Neural cell (in vitro differentiated cells): ENCODE measurements around the gene TNFRSF6B. TPM values are rescaled to one million over a fixed set of nuclear protein-coding genes. Genes with fewer than 3 reads are reported as not detected.

Experiments used
- H2AFZ ChIP-seq: fragments of 200-600, 300-800 bp; sonication (generic), shearing (Covaris generic); 2 replicates; pipeline ENCODE4 v1.6.0; 2014; ENCODE audit warnings: low read depth, mild to moderate bottlenecking, antibody characterized with exemption, low read length, moderate library complexity
- H3F3A ChIP-seq: fragments of 200-600 bp; shearing (Covaris generic); 2 replicates; pipeline ENCODE4 v1.6.1; 2016; ENCODE audit warnings: mild to moderate bottlenecking, moderate library complexity, mixed read lengths, antibody characterized with exemption, low read length; ENCODE audit not compliant: insufficient read depth, poor library complexity, severe bottlenecking
- H3K27ac ChIP-seq: fragments of 200-600, 300-800 bp; sonication (generic), shearing (Covaris generic); 2 replicates; pipeline ENCODE4 v1.5.1; 2014; ENCODE audit warnings: mild to moderate bottlenecking, low read length, moderate library complexity
- H3K27me3 ChIP-seq: fragments of 300-800, 200-600 bp; sonication (generic), shearing (Covaris generic); 2 replicates; pipeline ENCODE4 v1.6.0; 2014; ENCODE audit warnings: mild to moderate bottlenecking, low read depth, low read length, moderate library complexity; ENCODE audit not compliant: insufficient read depth
- H3K36me3 ChIP-seq: fragments of 300-800, 200-600 bp; sonication (generic), shearing (Covaris generic); 2 replicates; pipeline ENCODE4 v1.5.1; 2014; ENCODE audit warnings: mild to moderate bottlenecking, antibody characterized with exemption, low read length, moderate library complexity; ENCODE audit not compliant: insufficient read depth
- H3K4me2 ChIP-seq: fragments of 300-800, 200-600 bp; sonication (generic), shearing (Covaris generic); 2 replicates; pipeline ENCODE4 v1.6.0; 2014; ENCODE audit warnings: mild to moderate bottlenecking, low read length
- H3K4me3 ChIP-seq: fragments of 300-800, 200-600 bp; sonication (generic), shearing (Covaris generic); 2 replicates; pipeline ENCODE4 v1.5.1; 2014; ENCODE audit warnings: mild to moderate bottlenecking, low read length, moderate library complexity
- H3K79me2 ChIP-seq: fragments of 200-600 bp; shearing (Covaris generic); replicated peaks from 2 replicates; pipeline ENCODE4 v1.6.0; 2014; ENCODE audit warnings: mild to moderate bottlenecking, low read length, moderate library complexity; ENCODE audit not compliant: insufficient read depth
- H3K9ac ChIP-seq: fragments of 300-800, 200-600 bp; sonication (generic), shearing (Covaris generic); 2 replicates; pipeline ENCODE4 v1.6.1; 2016; ENCODE audit warnings: mild to moderate bottlenecking, low read length, mixed read lengths
- H3K9me2 ChIP-seq: fragments of 200-600 bp; shearing (Covaris generic); 2 replicates; pipeline ENCODE4 v1.6.1; 2016; ENCODE audit warnings: mild to moderate bottlenecking, low read length, mixed read lengths; ENCODE audit not compliant: insufficient read depth
- H3K9me3 ChIP-seq: fragments of 200-600, 300-800 bp; sonication (generic), shearing (Covaris generic); 2 replicates; pipeline ENCODE4 v1.6.1; 2016; ENCODE audit warnings: mild to moderate bottlenecking, mixed run types, low read length, moderate library complexity, mixed read lengths
- H4K20me1 ChIP-seq: fragments of 200-600 bp; shearing (Covaris generic); 2 replicates; pipeline ENCODE4 v1.6.1; 2016; ENCODE audit warnings: mild to moderate bottlenecking, mixed run types; ENCODE audit not compliant: insufficient read depth
- EP300 ChIP-seq: fragments of 450-650 bp; conservative IDR thresholded peaks from 2 replicates; pipeline ENCODE4 v1.6.1; 2014; ENCODE audit warnings: antibody characterized with exemption, mild to moderate bottlenecking, moderate library complexity; ENCODE audit not compliant: poor library complexity, severe bottlenecking
- EZH2 ChIP-seq: fragments of 200-600, 300-800 bp; shearing (Covaris generic), sonication (generic); IDR thresholded peaks from 2 replicates; pipeline ENCODE4 v1.6.1; 2014; ENCODE audit warnings: antibody characterized with exemption, low read length, borderline replicate concordance, mild to moderate bottlenecking; ENCODE audit not compliant: insufficient read depth, poor library complexity, severe bottlenecking
- MXI1 ChIP-seq: fragments of 450-650 bp; conservative IDR thresholded peaks from 2 replicates; pipeline ENCODE4 v1.6.1; 2014; ENCODE audit warnings: antibody characterized with exemption, mild to moderate bottlenecking; ENCODE audit not compliant: poor library complexity, severe bottlenecking
- POLR2AphosphoS5 ChIP-seq: IDR thresholded peaks from 2 replicates; pipeline ENCODE4 v1.6.1; 2012
- RAD21 ChIP-seq: fragments of 450-650 bp; conservative IDR thresholded peaks from 2 replicates; pipeline ENCODE4 v1.6.1; 2014; ENCODE audit warnings: antibody characterized with exemption, mild to moderate bottlenecking, moderate library complexity
- REST ChIP-seq: IDR thresholded peaks from 2 replicates; pipeline ENCODE4 v1.6.1; 2012; ENCODE audit warnings: borderline replicate concordance
- SMC3 ChIP-seq: fragments of 450-650 bp; conservative IDR thresholded peaks from 2 replicates; pipeline ENCODE4 v1.6.1; 2014; ENCODE audit warnings: antibody characterized with exemption, mild to moderate bottlenecking, moderate library complexity; ENCODE audit not compliant: poor library complexity
- TAF1 ChIP-seq: IDR thresholded peaks from 2 replicates; pipeline ENCODE4 v1.6.1; 2012; ENCODE audit warnings: low read depth
- polyA plus RNA-seq: library from polyadenylated mRNA; depleted of rRNA; stranded (reverse); fragments of >200 nt; gene quantifications from 2 replicates; pipeline ENCODE4 v1.2.3, GENCODE V29; 2014
- TF ChIP-seq, protein P1 (sequence below): fragments of 450-650 bp; IDR thresholded peaks from 2 replicates; pipeline ENCODE4 v1.5.1; 2014; ENCODE audit warnings: antibody characterized with exemption, mild to moderate bottlenecking, moderate library complexity; ENCODE audit not compliant: poor library complexity, severe bottlenecking

Gene TNFRSF6B
- polyA plus RNA-seq, 1 donor from 2014 or later, result 9.4 TPM

DNA sequence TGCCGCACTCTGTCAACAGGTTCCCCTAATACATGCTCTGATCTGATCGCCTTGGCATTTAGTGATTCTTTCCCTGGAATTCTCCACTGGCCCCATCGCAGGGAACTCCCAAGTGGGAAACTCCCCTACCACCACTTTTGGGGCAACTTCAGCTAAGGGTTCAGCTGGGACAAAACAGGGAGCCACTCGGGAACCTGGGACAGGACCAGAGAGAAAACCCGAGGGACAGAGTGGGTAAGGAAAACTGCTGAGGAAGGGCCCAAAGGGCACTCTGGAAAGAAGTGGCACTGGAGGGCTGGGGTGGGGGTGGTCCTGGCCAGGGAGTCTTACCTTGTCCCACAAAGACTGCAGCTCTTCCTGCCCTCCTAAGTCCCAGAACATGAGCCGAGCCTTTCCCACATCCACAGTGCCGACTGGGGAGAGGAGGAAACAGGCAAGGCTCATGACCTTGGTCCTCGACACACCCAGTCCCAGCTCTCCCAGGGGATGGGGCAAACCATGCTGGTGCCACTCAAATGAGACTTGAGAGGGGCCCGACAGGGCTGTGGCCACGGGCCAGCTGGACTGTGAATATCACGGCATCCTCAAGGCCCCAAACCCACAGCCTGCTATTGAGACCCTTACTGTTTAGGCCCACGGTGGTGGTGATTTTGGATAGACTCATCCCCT is 9.7 kb downstream of the TNFRSF6B start:
- Histone ChIP-seq H3K9me2 (no peaks in the 10 kb centered on the region), H3K4me3 (peak overlapping the region; percentile 96), H3K4me2 (peak overlapping the region; percentile 49), H3K27ac (no peak overlapping the region), H3K27me3 (no peaks in the 10 kb centered on the region), H4K20me1 (no peaks in the 10 kb centered on the region), H2AFZ (no peak overlapping the region), H3K9me3 (no peaks in the 10 kb centered on the region), H3K79me2 (peaks cover 27% of the 10 kb centered on the region), H3F3A (no peaks in the 10 kb centered on the region), H3K36me3 (no peaks in the 10 kb centered on the region), H3K9ac (peak overlapping the region; percentile 86)
- no peak for TF ChIP-seq EZH2
- no peak for TF ChIP-seq TAF1
- no peak for TF ChIP-seq POLR2AphosphoS5
- TF ChIP-seq SMC3, result no peak

DNA sequence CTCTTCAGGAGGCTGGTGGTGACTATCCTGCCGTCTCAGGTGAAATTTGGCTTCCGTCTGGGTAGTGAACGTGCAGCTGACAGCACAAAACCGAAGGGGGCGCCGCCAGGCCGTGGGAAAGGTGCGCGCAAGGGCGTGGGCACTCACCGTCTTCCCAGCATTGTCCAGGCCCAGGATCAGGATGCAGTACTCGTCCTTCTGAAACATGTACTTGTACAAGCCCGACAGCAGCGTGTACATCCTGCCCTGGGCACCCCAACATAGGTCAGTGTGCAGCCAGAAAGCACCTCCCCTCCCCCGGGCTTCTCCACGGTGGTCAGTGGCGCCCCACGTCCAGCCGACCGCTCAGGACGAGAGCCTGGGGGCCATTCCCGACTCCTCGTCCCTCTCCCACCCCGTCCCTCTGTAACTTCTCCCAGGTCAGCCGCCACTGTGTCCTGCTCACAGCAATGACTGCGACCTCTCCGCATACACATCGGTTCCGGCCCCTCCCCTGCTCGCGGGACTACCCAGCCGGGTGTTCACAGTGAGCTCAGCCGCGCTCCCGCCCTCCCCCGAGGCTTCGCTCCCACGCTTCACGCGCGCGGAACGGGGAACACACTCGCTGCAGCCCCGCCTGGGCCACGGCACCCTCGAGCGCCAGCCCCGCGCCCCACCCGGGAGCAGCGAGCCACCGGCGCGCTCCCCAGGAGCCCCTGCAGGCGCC is 10.6 kb downstream of the TNFRSF6B start:
- Histone ChIP-seq H3K36me3 (peaks cover 3% of the 10 kb centered on the region), H2AFZ (no peak overlapping the region)
- TF ChIP-seq, protein P1, sequence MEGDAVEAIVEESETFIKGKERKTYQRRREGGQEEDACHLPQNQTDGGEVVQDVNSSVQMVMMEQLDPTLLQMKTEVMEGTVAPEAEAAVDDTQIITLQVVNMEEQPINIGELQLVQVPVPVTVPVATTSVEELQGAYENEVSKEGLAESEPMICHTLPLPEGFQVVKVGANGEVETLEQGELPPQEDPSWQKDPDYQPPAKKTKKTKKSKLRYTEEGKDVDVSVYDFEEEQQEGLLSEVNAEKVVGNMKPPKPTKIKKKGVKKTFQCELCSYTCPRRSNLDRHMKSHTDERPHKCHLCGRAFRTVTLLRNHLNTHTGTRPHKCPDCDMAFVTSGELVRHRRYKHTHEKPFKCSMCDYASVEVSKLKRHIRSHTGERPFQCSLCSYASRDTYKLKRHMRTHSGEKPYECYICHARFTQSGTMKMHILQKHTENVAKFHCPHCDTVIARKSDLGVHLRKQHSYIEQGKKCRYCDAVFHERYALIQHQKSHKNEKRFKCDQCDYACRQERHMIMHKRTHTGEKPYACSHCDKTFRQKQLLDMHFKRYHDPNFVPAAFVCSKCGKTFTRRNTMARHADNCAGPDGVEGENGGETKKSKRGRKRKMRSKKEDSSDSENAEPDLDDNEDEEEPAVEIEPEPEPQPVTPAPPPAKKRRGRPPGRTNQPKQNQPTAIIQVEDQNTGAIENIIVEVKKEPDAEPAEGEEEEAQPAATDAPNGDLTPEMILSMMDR, result peak; percentile 46
- TF ChIP-seq POLR2AphosphoS5, result no peak
- TF ChIP-seq RAD21, result no peak
- TF ChIP-seq SMC3, result no peak

DNA sequence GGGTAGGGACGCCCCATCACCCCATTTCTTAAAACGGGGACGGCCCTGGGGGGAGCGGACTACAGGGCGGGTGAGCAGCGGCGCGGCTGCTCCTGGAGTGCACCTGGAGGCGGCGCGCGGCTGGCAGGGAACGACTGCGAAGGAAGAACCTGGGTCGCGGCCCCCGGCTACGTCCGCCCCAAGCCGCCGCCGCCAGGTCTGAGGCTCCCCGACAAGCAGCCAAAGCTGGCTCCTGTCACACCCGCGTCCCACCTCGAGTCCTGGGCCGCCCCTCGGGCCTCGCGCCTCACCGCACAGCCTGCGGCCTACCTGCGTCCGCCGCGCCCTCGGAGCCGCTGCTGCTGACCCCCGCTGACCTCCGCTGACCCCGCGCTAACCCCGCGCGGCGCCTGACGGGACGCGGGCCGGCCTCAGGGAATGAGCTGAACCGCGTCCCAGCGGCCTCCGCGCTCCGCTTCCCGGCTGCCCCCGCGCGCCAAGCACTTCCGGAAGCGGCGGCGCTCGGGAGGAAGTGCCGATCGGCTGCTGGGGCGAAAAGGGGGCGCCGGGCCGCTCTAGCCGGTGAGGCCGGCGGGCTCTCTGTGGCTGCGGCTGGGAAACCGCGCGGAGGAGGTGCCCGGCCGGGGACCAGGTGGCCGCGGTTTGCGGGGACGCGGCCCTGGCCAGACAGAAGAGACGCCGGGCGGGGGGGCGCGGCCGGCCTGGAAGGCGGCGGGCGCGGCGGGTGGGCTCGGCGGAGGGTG is 11.3 kb downstream of the TNFRSF6B start, which contains the start of the genes ARFRP1 and ZGPAT:
TSS of gene ARFRP1 (minus strand) at position 419 of the 743 bp plus-strand sequence. CDS start 885 bp downstream, outside the sequence.
TSS of gene ZGPAT (plus strand) at position 482 of the 743 bp plus-strand sequence. CDS start 542 bp downstream, outside the sequence.
- Histone ChIP-seq H2AFZ (no peak within 1 kb of the TSS), H3K79me2 (peaks cover 35% of the 10 kb centered on the region), H3K36me3 (peaks cover 6% of the 10 kb centered on the region), H3K9ac (peak within 1 kb of the TSS; percentile 86), H3K9me2 (no peaks in the 10 kb centered on the region), H4K20me1 (no peaks in the 10 kb centered on the region), H3F3A (no peaks in the 10 kb centered on the region), H3K27ac (peak within 1 kb of the TSS; percentile 70), H3K9me3 (no peaks in the 10 kb centered on the region), H3K27me3 (no peaks in the 10 kb centered on the region), H3K4me2 (peak within 1 kb of the TSS; percentile 49), H3K4me3 (peak within 1 kb of the TSS; percentile 96)
- TF ChIP-seq, protein P1, result no peak
- TF ChIP-seq SMC3, result peak; percentile 26
- TF ChIP-seq POLR2AphosphoS5, result peak; percentile 87
- TF ChIP-seq TAF1, result peak; percentile 71
- TF ChIP-seq REST, result peak; percentile 42
- TF ChIP-seq RAD21, result peak; percentile 43
- TF ChIP-seq EP300, result peak; percentile 48
- peak; percentile 84 for TF ChIP-seq MXI1
- TF ChIP-seq EZH2, result no peak

More for the DNA sequence above, 10.6 kb downstream of the TNFRSF6B start:
- Histone ChIP-seq H3K79me2 (peaks cover 29% of the 10 kb centered on the region), H3F3A (no peaks in the 10 kb centered on the region), H3K9me2 (no peaks in the 10 kb centered on the region), H3K27me3 (no peaks in the 10 kb centered on the region), H3K27ac (peak overlapping the region; percentile 70), H3K9me3 (no peaks in the 10 kb centered on the region), H3K4me2 (peak overlapping the region; percentile 49), H4K20me1 (no peaks in the 10 kb centered on the region), H3K9ac (peak overlapping the region; percentile 86), H3K4me3 (peak overlapping the region; percentile 96)
